ENCODE measurements around the gene EYA2. TPM values are rescaled to one million over a fixed set of nuclear protein-coding genes. Genes with fewer than 3 reads are reported as not detected.

The EYA2 gene
- total and polyA plus RNA-seq, 2 of the 4 experiments (the other 2 are of a cell fraction) = 2.3 to 5.4 TPM

- in situ Hi-C loops (cut with MboI; ENCODE audit: low sequenced_read_pairs) = no loop called here
- Histone ChIP-seq H4K8ac (ENCODE audit: low read depth in 2 of 2, low read length in 2 of 2) (no peak overlapping the region), H2BK20ac (ENCODE audit: low read depth, low read length) (0 out of 2 replicates have a peak overlapping the region, but pooled peaks have one; percentile 12), H3K18ac (ENCODE audit: low read depth, low read length) (no peak overlapping the region), H2AK5ac (ENCODE audit: low read depth, low read length) (no peak overlapping the region), H3K79me1 (ENCODE audit: low read depth in 1 of 2, low read length in 2 of 2) (no peaks in the 10 kb centered on the region), H2BK120ac (ENCODE audit: low read depth, low read length) (peak overlapping the region; percentile 55; the same call in 1 of the 2 replicates), H3K4ac (ENCODE audit: low read depth, low read length) (no peak overlapping the region), H4K5ac (ENCODE audit: low read depth, low read length) (no peak overlapping the region), H4K91ac (ENCODE audit: insufficient read depth, low read depth, low read length) (no peak overlapping the region), H3K4me3 (ENCODE audit: insufficient read depth, low read depth, low read length) (no peak overlapping the region), H2AK9ac (replicated peaks; ENCODE audit: low read depth, low read length, poor library complexity) (no peak overlapping the region), H2AFZ (replicated peaks; ENCODE audit: low read length, poor library complexity) (no peak overlapping the region), H2BK15ac (ENCODE audit: low read depth, low read length) (no peak overlapping the region), H3K4me1 (ENCODE audit: control insufficient read depth, insufficient read depth, low read length) (peaks cover 20% of the 10 kb centered on the region), H3K4me2 (ENCODE audit: low read depth, low read length) (peak overlapping the region; percentile 11), H3K36me3 (ENCODE audit: control insufficient read depth, insufficient read depth, low read length) (no peaks in the 10 kb centered on the region), H3K9me3 (ENCODE audit: control insufficient read depth, insufficient read depth, low read length) (no peaks in the 10 kb centered on the region), H2BK5ac (ENCODE audit: low read depth, low read length, poor library complexity, severe bottlenecking) (peak overlapping the region; percentile 15), H3K9ac (ENCODE audit: low read depth, low read length) (no peak overlapping the region), H3K9me1 (ENCODE audit: insufficient read depth, low read length) (peaks cover 16% of the 10 kb centered on the region), H3K23ac (ENCODE audit: low read depth, low read length) (no peak overlapping the region), H4K20me1 (ENCODE audit: insufficient read depth, low read length) (no peaks in the 10 kb centered on the region), H3K14ac (replicated peaks; ENCODE audit: low read depth, low read length) (no peak overlapping the region), H3K27ac (ENCODE audit: insufficient read depth, low read length) (no peak overlapping the region; the same call in 1 of the 2 replicates), H3K27me3 (ENCODE audit: control insufficient read depth, insufficient read depth, low read length) (no peaks in the 10 kb centered on the region), H3K56ac (ENCODE audit: extremely low read depth, insufficient read depth, low read length) (no peak overlapping the region; the same call in 1 of the 2 replicates)
- ATAC-seq (ENCODE audit: low read depth) = peak; percentile 70
- intact Hi-C loops (cut with micrococcal nuclease) = loop anchor here (10.0 kb wide), 1 partner anchor 93 kb away; no protein-coding TSS in a partner anchor
- no TSS peak for BruUV-seq (replicated peaks)
- peak; percentile 65 for DNase-seq
- CTCF ChIA-PET = interaction anchor here (0.6 kb wide), 1 partner anchor 102 kb away, joined by 3 read pairs; no protein-coding TSS in a partner anchor
- whole genome bisulfite sequencing, 2 experiments (ENCODE audit: extremely low coverage in 2 of 2, insufficient read length in 1 of 2) = no CpG with 5 or more reads among the region's 4 CpGs
- TF ChIP-seq BHLHE40 (IDR thresholded peaks at IDR 0.05; ENCODE audit: low read depth, low read length) = peak; percentile 74; the same call in 1 of the 2 replicates
- peak; percentile 38 for TF ChIP-seq USF2 (IDR thresholded peaks at IDR 0.05; ENCODE audit: low read depth, low read length)
- no peak for TF ChIP-seq MXI1 (IDR thresholded peaks at IDR 0.05; ENCODE audit: borderline replicate concordance, low read depth, low read length)
- dilution Hi-C loops (cut with HindIII; ENCODE audit: low sequenced_read_pairs, unreplicated experiment) = no loop called here
- POLR2A ChIA-PET (ENCODE audit: unreplicated experiment) = no interaction called here
These were observed 223.1 kb downstream of the EYA2 start for GRCh38 chr20:47117773-47118172.

All from IMR-90 (cell line).